Mammary epithelial cell (primary cell): Measurements from ENCODE around the gene GABARAP.

ENCODE experiments used
- CTCF ChIP-seq, 2 donors: IDR thresholded peaks in 1 of 2; conservative IDR thresholded peaks in 1 of 2; 2 replicates each; pipeline ENCODE4 v1.5.1; 2011 to 2012; ENCODE audit warnings: inconsistent platforms in 2 of 2, low read length in 2 of 2, mild to moderate bottlenecking in 2 of 2, control low read depth in 1 of 2, low read depth in 1 of 2; ENCODE audit not compliant: insufficient read depth in 1 of 2; ENCODE audit errors: extremely low read depth in 1 of 2
- EZH2 ChIP-seq: IDR thresholded peaks from 2 replicates; pipeline ENCODE4 v1.6.1; 2012; ENCODE audit warnings: low read length, inconsistent platforms, borderline replicate concordance

GRCh38 chr17:7284911-7285310 lies 42.7 kb upstream of the GABARAP start:
- no peak for TF ChIP-seq CTCF (conservative IDR thresholded peaks at IDR 0.05 in 1 of 2, IDR thresholded peaks at IDR 0.05 in 1 of 2; ENCODE audit: extremely low read depth in 1 of 2, insufficient read depth in 1 of 2, low read depth in 1 of 2, low read length in 2 of 2)
- no peak for TF ChIP-seq EZH2
